K562 (cell line): Measurements from ENCODE around the gene DCN. TPM values are rescaled to one million over a fixed set of nuclear protein-coding genes. Genes with fewer than 3 reads are reported as not detected.

ENCODE experiments used
- ATAC-seq: fragments of 200-7000 bp; cut with Tn5 transposase; 3 replicates; pipeline ENCODE4 v1.9.1; 2020; ENCODE audit warnings: moderate library complexity
- BruUV-seq: library from RNA; stranded (reverse); fragments of 400-500 nt; replicated peaks from 2 replicates; lab custom pipeline; 2021; lab: Mats Ljungman, UMichigan
- CTCF ChIA-PET: fragments of 300-600 bp; formaldehyde crosslinking; extraction: SDS; loops from one replicate; lab custom pipeline; 2021; ENCODE audit warnings: low intra/inter-chr PET ratio; lab: Yijun Ruan, JAX
- POLR2A ChIA-PET: fragments of 300-600, 350-650 bp; sonication (Branson Sonifier 250); formaldehyde crosslinking; extraction: SDS; loops from one replicate; lab custom pipeline; 2021; ENCODE audit warnings: antibody characterized with exemption, inconsistent platforms; lab: Yijun Ruan, JAX
- DNase-seq, 4 experiments: peaks; one replicate each; pipeline versions ENCODE4 v3.0.0 to v3.0.0-alpha.2; 2011 to 2018; ENCODE audit warnings: low spot score in 3 of 4, mixed read lengths in 3 of 4; ENCODE audit errors: extremely low read depth in 1 of 4
- FAIRE-seq: peaks from 2 replicates; lab custom pipeline; 2011; peaks lifted over from hg19 to GRCh38; lab: Jason Lieb, UNC
- H2AFZ ChIP-seq: 2 replicates; pipeline ENCODE4 v1.6.0; 2011; ENCODE audit warnings: low read depth, low read length, control low read depth, inconsistent platforms
- H3K27ac ChIP-seq: fragments of 200-600 bp; 3 replicates; pipeline ENCODE4 v1.8.0; 2011; ENCODE audit warnings: low read depth, mild to moderate bottlenecking, control low read depth, inconsistent platforms, low read length, moderate library complexity, mixed read lengths; ENCODE audit errors: extremely low read depth
- H3K27me3 ChIP-seq, 2 experiments: fragments of 300-600 bp in 1 of 2; 2 replicates in 1 of 2; 3 replicates in 1 of 2; pipeline versions ENCODE4 v1.6.0 to v1.8.0; 2011; ENCODE audit warnings: inconsistent platforms in 2 of 2, low read length in 2 of 2, mild to moderate bottlenecking in 1 of 2, mixed read lengths in 1 of 2, moderate library complexity in 1 of 2; ENCODE audit not compliant: control insufficient read depth in 2 of 2, insufficient read depth in 2 of 2
- H3K36me3 ChIP-seq: fragments of 300-600 bp; 3 replicates; pipeline ENCODE4 v1.8.0; 2011; ENCODE audit warnings: mild to moderate bottlenecking, low read length, inconsistent platforms; ENCODE audit not compliant: control insufficient read depth, insufficient read depth
- H3K4me1 ChIP-seq, 2 experiments: fragments of 200-600 bp in 1 of 2; replicated peaks in 1 of 2; 2 replicates in 1 of 2; 3 replicates in 1 of 2; pipeline versions ENCODE4 v1.5.1 to v1.8.0; 2011; ENCODE audit warnings: inconsistent platforms in 2 of 2, low read length in 2 of 2, mild to moderate bottlenecking in 1 of 2, mixed read lengths in 1 of 2, moderate library complexity in 1 of 2; ENCODE audit not compliant: control insufficient read depth in 2 of 2, insufficient read depth in 2 of 2
- H3K4me2 ChIP-seq: 2 replicates; pipeline ENCODE4 v1.6.1; 2011; ENCODE audit warnings: low read length, control low read depth, inconsistent platforms, mixed read lengths; ENCODE audit not compliant: insufficient read depth
- H3K4me3 ChIP-seq: fragments of 200-600 bp; sonication (generic), shearing (Covaris generic); 2 replicates; pipeline ENCODE4 v1.5.1; 2016; ENCODE audit warnings: control low read depth, inconsistent platforms
- H3K79me2 ChIP-seq: fragments of 200-600 bp; 3 replicates; pipeline ENCODE4 v1.8.0; 2011; ENCODE audit warnings: low read length, inconsistent platforms; ENCODE audit not compliant: control insufficient read depth, insufficient read depth
- H3K9ac ChIP-seq, 2 experiments: 2 replicates each; pipeline versions ENCODE4 v1.6.0 to v1.6.1; 2011; ENCODE audit warnings: low read depth in 2 of 2, low read length in 2 of 2, control low read depth in 1 of 2, inconsistent platforms in 1 of 2, mild to moderate bottlenecking in 1 of 2, mixed read lengths in 1 of 2; ENCODE audit not compliant: insufficient read depth in 1 of 2
- H3K9me1 ChIP-seq: one replicate; pipeline ENCODE4 v1.6.0; 2011; ENCODE audit warnings: inconsistent platforms, mild to moderate bottlenecking, low read length, moderate library complexity; ENCODE audit not compliant: control insufficient read depth, insufficient read depth
- H3K9me3 ChIP-seq: replicated peaks from 2 replicates; pipeline ENCODE4 v1.5.1; 2011; ENCODE audit warnings: low read depth, low read length, inconsistent platforms; ENCODE audit not compliant: control insufficient read depth, insufficient read depth
- H4K20me1 ChIP-seq: replicated peaks from 2 replicates; pipeline ENCODE4 v1.6.1; 2011; ENCODE audit warnings: low read length, inconsistent platforms, mixed read lengths; ENCODE audit not compliant: control insufficient read depth, insufficient read depth
- CCAR2 ChIP-seq: fragments of 200-400 bp; formaldehyde crosslinking; IDR thresholded peaks from 2 replicates; pipeline ENCODE4 v1.6.1; 2017; ENCODE audit warnings: mild to moderate bottlenecking, low read depth, low read length
- HMG20B ChIP-seq: fragments of 250-450 bp; sonication (Bioruptor Pico); IDR thresholded peaks from 2 replicates; pipeline ENCODE4 v1.5.0; 2021; ENCODE audit warnings: mild to moderate bottlenecking
- KLF16 ChIP-seq: IDR thresholded peaks from 2 replicates; pipeline ENCODE4 v1.6.1; 2016; ENCODE audit warnings: antibody characterized with exemption
- PPARD ChIP-seq: fragments of 250-450 bp; sonication (Bioruptor Pico); IDR thresholded peaks from 2 replicates; pipeline ENCODE4 v1.8.0; 2022; ENCODE audit warnings: inconsistent platforms, mild to moderate bottlenecking, moderate library complexity
- RBM25 ChIP-seq: fragments of 200-400 bp; formaldehyde crosslinking; IDR thresholded peaks from 2 replicates; pipeline ENCODE4 v1.6.1; 2018; ENCODE audit warnings: low read length, low read depth, moderate library complexity; ENCODE audit not compliant: severe bottlenecking
- SETDB1 ChIP-seq: IDR thresholded peaks from one replicate; pipeline ENCODE4 v1.6.1; 2012; ENCODE audit warnings: low read length, control low read depth, inconsistent platforms
- SRSF1 ChIP-seq: fragments of 200-400 bp; formaldehyde crosslinking; IDR thresholded peaks from 2 replicates; pipeline ENCODE4 v1.6.1; 2017; ENCODE audit warnings: mild to moderate bottlenecking, low read depth, low read length, moderate library complexity
- TCF3 ChIP-seq: sonication (generic); formaldehyde crosslinking; IDR thresholded peaks from 2 replicates; pipeline ENCODE4 v1.4.0; 2020; ENCODE audit warnings: mild to moderate bottlenecking, missing genetic modification reagents
- WGBS: fragments of 100-300 bp; shearing (Covaris generic); methylation state at CpG from one replicate; pipeline ENCODE4 v1.1.6; 2016; ENCODE audit warnings: low coverage, mixed read lengths; ENCODE audit not compliant: insufficient coverage; ENCODE audit errors: missing lambda C conversion rate; 5-methylcytosine and 5-hydroxymethylcytosine counted together
- in situ Hi-C: fragments of 300-500 bp; cut with MboI; formaldehyde crosslinking; loops from 4 replicates; pipeline ENCODE4 v1.15.0; 2018; ENCODE audit warnings: inconsistent platforms, mixed read lengths
- intact Hi-C: fragments of 100-400 bp; cut with micrococcal nuclease; formaldehyde crosslinking; loops from 2 replicates; pipeline ENCODE4 v1.14.2; 2022
- polyA plus RNA-seq, 8 experiments: library from polyadenylated mRNA; depleted of rRNA in 4 of 8; stranded (reverse) in 5 of 8; unstranded in 3 of 8; fragments of >200 nt; fragmentation: Nextera tagmentation in 2 of 8; fragmentation: Illumina TruSeq in 1 of 8; extraction: Ambion mirVana in 2 of 8; extraction: Trizol in 1 of 8; gene quantifications; 2 replicates each; pipeline versions ENCODE4 v1.2.1 to v1.2.3, GENCODE V29; 2011 to 2014; ENCODE audit warnings: inconsistent platforms in 1 of 8, missing spikeins in 1 of 8
- total RNA-seq, 7 experiments: library from RNA; depleted of rRNA in 6 of 7; stranded (reverse); fragments of >200 nt in 6 of 7; fragmentation: Illumina TruSeq in 2 of 7; extraction: Trizol in 2 of 7; gene quantifications; 2 replicates each; pipeline versions ENCODE4 v1.2.1 to v1.2.3, GENCODE V29; 2011 to 2021; ENCODE audit warnings: low replicate concordance in 1 of 7
- TF ChIP-seq, protein P1 (sequence below), 2 experiments: fragments of 450-650 bp in 1 of 2; sonication (generic) in 1 of 2; formaldehyde crosslinking in 1 of 2; IDR thresholded peaks in 1 of 2; conservative IDR thresholded peaks in 1 of 2; 2 replicates each; pipeline versions ENCODE4 v1.6.1 to v1.8.1; 2016 to 2023; ENCODE audit warnings: mild to moderate bottlenecking in 2 of 2, moderate library complexity in 2 of 2, inconsistent platforms in 1 of 2, missing genetic modification reagents in 1 of 2
- TF ChIP-seq, protein P2 (sequence below): fragments of 450-650 bp; IDR thresholded peaks from 2 replicates; pipeline ENCODE4 v1.6.1; 2016; ENCODE audit warnings: mild to moderate bottlenecking, moderate library complexity

DCN gene
- total and polyA plus RNA-seq, 9 of the 15 experiments (the other 6 are each of a cell fraction or from before 2014, with no cell fraction given): 0.08 to 2.4 (median 0.31) TPM; not detected in 1

DNA sequence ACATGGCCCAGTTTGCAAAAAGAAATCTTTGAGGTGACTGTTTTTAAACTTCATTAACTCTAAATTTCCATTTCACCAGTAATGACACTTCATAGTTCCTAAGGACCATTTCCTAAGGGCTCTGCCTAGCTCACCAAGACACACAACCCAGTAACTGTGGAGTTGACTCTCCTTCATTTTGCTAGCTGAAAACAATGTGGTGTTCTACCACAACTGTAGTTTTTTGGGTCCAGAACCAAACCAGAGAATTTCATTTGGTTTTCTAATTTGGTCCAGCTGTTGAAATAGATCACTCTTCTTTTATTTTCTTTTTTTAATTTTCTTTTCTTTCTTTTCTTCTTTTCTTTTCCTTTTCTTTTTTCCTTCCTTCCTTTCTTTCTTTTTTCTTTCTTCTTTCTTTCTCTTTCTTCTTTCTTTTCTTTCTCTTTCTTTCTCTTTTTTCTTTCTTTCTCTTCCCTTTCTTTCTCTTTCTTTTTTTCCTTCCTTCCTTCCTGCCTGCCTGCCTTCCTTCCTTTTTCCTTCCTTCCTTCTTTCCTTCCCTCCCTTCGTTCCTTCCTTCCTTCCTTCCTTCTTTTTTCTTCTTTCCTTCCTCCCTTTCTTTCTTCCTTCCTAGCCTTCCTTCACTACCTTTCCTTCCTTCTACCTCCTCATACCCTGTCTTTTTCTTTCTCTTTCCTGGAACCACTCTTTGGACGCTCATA is 52.8 kb downstream of the DCN start:
- ChIA-PET POLR2A (interaction anchor here (1.3 kb wide), 1 partner anchor 11 kb away, joined by 3 read pairs; no protein-coding TSS in a partner anchor), CTCF (no interaction called here)
- Histone ChIP-seq H3K4me1 (no peaks in the 10 kb centered on the region), H3K4me3 (no peak overlapping the region), H2AFZ (no peak overlapping the region), H3K4me2 (no peak overlapping the region), H3K9me1 (no peaks in the 10 kb centered on the region), H3K79me2 (no peaks in the 10 kb centered on the region), H3K27ac (no peak overlapping the region), H3K36me3 (no peaks in the 10 kb centered on the region), H3K9ac (no peak overlapping the region), H4K20me1 (no peaks in the 10 kb centered on the region), H3K9me3 (no peaks in the 10 kb centered on the region), H3K27me3 (no peaks in the 10 kb centered on the region)
- in situ Hi-C loops: no loop called here
- ATAC-seq (no peak), DNase-seq (no peak), FAIRE-seq (no peak)
- 0% methylated on average over 2 of the region's 2 CpGs for WGBS
- intact Hi-C loops: no loop called here
- BruUV-seq: no TSS peak
- TF ChIP-seq HMG20B (CRISPR knock-in tag): no peak
- no peak for TF ChIP-seq CCAR2
- TF ChIP-seq, protein P1, sequence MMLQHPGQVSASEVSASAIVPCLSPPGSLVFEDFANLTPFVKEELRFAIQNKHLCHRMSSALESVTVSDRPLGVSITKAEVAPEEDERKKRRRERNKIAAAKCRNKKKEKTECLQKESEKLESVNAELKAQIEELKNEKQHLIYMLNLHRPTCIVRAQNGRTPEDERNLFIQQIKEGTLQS (IDR thresholded peaks at IDR 0.05): no peak
- TF ChIP-seq, protein P1 (CRISPR knock-in tag; conservative IDR thresholded peaks at IDR 0.05): no peak
- TF ChIP-seq SETDB1: no peak
- no peak for TF ChIP-seq TCF3 (CRISPR knock-in tag)
- no peak for TF ChIP-seq PPARD (CRISPR knock-in tag)
- no peak for TF ChIP-seq KLF16
- TF ChIP-seq, protein P2, sequence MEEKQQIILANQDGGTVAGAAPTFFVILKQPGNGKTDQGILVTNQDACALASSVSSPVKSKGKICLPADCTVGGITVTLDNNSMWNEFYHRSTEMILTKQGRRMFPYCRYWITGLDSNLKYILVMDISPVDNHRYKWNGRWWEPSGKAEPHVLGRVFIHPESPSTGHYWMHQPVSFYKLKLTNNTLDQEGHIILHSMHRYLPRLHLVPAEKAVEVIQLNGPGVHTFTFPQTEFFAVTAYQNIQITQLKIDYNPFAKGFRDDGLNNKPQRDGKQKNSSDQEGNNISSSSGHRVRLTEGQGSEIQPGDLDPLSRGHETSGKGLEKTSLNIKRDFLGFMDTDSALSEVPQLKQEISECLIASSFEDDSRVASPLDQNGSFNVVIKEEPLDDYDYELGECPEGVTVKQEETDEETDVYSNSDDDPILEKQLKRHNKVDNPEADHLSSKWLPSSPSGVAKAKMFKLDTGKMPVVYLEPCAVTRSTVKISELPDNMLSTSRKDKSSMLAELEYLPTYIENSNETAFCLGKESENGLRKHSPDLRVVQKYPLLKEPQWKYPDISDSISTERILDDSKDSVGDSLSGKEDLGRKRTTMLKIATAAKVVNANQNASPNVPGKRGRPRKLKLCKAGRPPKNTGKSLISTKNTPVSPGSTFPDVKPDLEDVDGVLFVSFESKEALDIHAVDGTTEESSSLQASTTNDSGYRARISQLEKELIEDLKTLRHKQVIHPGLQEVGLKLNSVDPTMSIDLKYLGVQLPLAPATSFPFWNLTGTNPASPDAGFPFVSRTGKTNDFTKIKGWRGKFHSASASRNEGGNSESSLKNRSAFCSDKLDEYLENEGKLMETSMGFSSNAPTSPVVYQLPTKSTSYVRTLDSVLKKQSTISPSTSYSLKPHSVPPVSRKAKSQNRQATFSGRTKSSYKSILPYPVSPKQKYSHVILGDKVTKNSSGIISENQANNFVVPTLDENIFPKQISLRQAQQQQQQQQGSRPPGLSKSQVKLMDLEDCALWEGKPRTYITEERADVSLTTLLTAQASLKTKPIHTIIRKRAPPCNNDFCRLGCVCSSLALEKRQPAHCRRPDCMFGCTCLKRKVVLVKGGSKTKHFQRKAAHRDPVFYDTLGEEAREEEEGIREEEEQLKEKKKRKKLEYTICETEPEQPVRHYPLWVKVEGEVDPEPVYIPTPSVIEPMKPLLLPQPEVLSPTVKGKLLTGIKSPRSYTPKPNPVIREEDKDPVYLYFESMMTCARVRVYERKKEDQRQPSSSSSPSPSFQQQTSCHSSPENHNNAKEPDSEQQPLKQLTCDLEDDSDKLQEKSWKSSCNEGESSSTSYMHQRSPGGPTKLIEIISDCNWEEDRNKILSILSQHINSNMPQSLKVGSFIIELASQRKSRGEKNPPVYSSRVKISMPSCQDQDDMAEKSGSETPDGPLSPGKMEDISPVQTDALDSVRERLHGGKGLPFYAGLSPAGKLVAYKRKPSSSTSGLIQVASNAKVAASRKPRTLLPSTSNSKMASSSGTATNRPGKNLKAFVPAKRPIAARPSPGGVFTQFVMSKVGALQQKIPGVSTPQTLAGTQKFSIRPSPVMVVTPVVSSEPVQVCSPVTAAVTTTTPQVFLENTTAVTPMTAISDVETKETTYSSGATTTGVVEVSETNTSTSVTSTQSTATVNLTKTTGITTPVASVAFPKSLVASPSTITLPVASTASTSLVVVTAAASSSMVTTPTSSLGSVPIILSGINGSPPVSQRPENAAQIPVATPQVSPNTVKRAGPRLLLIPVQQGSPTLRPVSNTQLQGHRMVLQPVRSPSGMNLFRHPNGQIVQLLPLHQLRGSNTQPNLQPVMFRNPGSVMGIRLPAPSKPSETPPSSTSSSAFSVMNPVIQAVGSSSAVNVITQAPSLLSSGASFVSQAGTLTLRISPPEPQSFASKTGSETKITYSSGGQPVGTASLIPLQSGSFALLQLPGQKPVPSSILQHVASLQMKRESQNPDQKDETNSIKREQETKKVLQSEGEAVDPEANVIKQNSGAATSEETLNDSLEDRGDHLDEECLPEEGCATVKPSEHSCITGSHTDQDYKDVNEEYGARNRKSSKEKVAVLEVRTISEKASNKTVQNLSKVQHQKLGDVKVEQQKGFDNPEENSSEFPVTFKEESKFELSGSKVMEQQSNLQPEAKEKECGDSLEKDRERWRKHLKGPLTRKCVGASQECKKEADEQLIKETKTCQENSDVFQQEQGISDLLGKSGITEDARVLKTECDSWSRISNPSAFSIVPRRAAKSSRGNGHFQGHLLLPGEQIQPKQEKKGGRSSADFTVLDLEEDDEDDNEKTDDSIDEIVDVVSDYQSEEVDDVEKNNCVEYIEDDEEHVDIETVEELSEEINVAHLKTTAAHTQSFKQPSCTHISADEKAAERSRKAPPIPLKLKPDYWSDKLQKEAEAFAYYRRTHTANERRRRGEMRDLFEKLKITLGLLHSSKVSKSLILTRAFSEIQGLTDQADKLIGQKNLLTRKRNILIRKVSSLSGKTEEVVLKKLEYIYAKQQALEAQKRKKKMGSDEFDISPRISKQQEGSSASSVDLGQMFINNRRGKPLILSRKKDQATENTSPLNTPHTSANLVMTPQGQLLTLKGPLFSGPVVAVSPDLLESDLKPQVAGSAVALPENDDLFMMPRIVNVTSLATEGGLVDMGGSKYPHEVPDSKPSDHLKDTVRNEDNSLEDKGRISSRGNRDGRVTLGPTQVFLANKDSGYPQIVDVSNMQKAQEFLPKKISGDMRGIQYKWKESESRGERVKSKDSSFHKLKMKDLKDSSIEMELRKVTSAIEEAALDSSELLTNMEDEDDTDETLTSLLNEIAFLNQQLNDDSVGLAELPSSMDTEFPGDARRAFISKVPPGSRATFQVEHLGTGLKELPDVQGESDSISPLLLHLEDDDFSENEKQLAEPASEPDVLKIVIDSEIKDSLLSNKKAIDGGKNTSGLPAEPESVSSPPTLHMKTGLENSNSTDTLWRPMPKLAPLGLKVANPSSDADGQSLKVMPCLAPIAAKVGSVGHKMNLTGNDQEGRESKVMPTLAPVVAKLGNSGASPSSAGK: no peak
- no peak for TF ChIP-seq RBM25
- no peak for TF ChIP-seq SRSF1
